Stimulated activated naive CD8-positive, alpha-beta T cell treated with anti-CD3 and anti-CD28 coated beads, Interleukin-15, amount 100 ng/mL, for 72 hours (primary cell): ENCODE measurements around the gene SYT15.
A peak's percentile ranks its signal among the peaks of the same experiment; 100 is the strongest.
"Not testable (repeated sequence)": the region's sequence is repeated elsewhere in the genome, so short reads cannot be mapped to it uniquely, and the experiment has no call there.

Source experiments
- ATAC-seq: fragments of 150-1000 bp; cut with Tn5 transposase; 2 replicates; pipeline ENCODE4 v1.10.0; 2021; ENCODE audit warnings: mild to moderate bottlenecking, moderate library complexity
- DNase-seq, 2 donors: peaks; one replicate each; pipeline ENCODE4 v3.0.0; 2021 to 2022
- H3K27ac Mint-ChIP-seq, 2 donors: one replicate each; pipeline ENCODE4 v1.8.0; 2022; ENCODE audit warnings: mild to moderate bottlenecking in 2 of 2, mixed read lengths in 2 of 2, moderate library complexity in 2 of 2
- H3K27me3 Mint-ChIP-seq: one replicate; pipeline ENCODE4 v1.8.0; 2022; ENCODE audit warnings: mixed read lengths
- H3K4me1 Mint-ChIP-seq: one replicate; pipeline ENCODE4 v1.8.0; 2022; ENCODE audit warnings: mild to moderate bottlenecking, mixed read lengths
- H3K4me3 Mint-ChIP-seq, 2 donors: one replicate each; pipeline ENCODE4 v1.8.0; 2022; ENCODE audit warnings: mild to moderate bottlenecking in 2 of 2, mixed read lengths in 2 of 2, moderate library complexity in 1 of 2
- H3K9me3 Mint-ChIP-seq, 2 donors: one replicate each; pipeline ENCODE4 v1.8.0; 2022; ENCODE audit warnings: mixed read lengths in 2 of 2

The SYT15 gene

DNA sequence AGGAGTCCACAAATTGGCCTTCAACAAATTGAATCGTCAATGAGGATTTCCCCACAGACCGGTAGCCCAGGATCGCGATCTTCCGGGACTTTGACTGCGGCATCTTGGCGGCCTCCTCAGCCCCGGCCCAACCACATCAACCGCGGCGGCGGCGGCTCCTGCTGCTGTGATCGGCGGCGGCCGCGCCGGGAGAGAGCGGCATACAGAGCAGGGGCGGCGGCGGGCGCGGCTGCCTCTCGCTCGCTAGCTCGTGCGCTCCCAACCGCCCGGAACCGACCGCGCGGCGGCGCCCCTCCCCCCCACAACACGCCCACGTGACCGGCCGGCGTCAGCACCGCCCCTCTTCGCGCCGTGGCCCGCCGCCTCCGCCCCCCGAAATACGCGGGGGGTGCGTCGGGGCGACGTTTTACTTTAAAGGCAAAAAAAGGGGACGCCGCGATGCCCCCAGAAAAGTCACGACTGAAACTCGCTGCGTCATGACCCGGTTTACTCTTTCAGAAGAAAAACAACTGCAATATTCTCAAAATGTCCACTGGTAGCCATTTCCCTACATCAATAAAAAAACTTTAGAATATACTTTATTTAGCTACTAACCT is 56.5 kb downstream of the SYT15 start:
- not testable (repeated sequence) for H3K27ac Mint-ChIP-seq, H3K9me3 Mint-ChIP-seq, DNase-seq, H3K27me3 Mint-ChIP-seq, H3K4me1 Mint-ChIP-seq, H3K4me3 Mint-ChIP-seq
- ATAC-seq: peak; percentile 92

DNA sequence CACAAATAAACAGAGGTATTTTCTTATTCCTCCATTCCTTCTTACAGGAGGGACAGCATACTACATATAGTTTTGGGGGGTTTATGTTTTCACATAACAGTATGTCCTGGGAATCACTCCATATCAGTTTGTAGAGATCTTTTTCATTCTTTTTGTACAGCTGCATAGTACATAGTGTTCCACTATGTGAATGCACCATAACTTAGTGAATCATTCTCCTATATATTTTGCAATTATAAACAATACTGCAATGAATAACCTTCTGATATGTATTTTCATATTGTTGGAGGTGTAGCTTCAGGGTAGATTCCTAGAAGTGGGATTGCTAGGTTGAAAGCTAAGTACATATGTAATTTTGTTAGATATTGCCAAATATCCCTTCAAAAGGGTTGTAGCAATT is 61.1 kb downstream of the SYT15 start:
- not testable (repeated sequence) for H3K27me3 Mint-ChIP-seq

More for the DNA sequence above, 61.1 kb downstream of the SYT15 start:
- H3K9me3 Mint-ChIP-seq, H3K27ac Mint-ChIP-seq, ATAC-seq, DNase-seq, H3K4me1 Mint-ChIP-seq, H3K4me3 Mint-ChIP-seq: not testable (repeated sequence)
